Parathyroid adenoma (tissue), 2 donors: ENCODE data around the gene FIGNL1.

Source experiments
- H2AFZ ChIP-seq: fragments of 300-600 bp; sonication (generic); one replicate; pipeline ENCODE4 v1.7.0; 2017; ENCODE audit warnings: antibody characterized with exemption, mild to moderate bottlenecking
- H3K27ac ChIP-seq: fragments of 300-600 bp; sonication (generic); one replicate; pipeline ENCODE4 v1.7.0; 2017
- H3K27me3 ChIP-seq: fragments of 300-600 bp; sonication (generic); one replicate; pipeline ENCODE4 v1.7.0; 2017; ENCODE audit warnings: low read length; ENCODE audit not compliant: control insufficient read depth, insufficient read depth
- H3K36me3 ChIP-seq: fragments of 300-600 bp; sonication (generic); one replicate; pipeline ENCODE4 v1.7.0; 2017; ENCODE audit warnings: low read length; ENCODE audit not compliant: control insufficient read depth, insufficient read depth
- H3K4me1 ChIP-seq: fragments of 300-600 bp; sonication (generic); one replicate; pipeline ENCODE4 v1.7.0; 2017; ENCODE audit warnings: control low read depth
- H3K4me2 ChIP-seq: fragments of 300-600 bp; sonication (generic); one replicate; pipeline ENCODE4 v1.7.0; 2017; ENCODE audit warnings: low read length
- H3K4me3 ChIP-seq: fragments of 300-600 bp; sonication (generic); one replicate; pipeline ENCODE4 v1.7.0; 2017; ENCODE audit warnings: low read depth, low read length
- H3K79me2 ChIP-seq: fragments of 300-600 bp; sonication (generic); one replicate; pipeline ENCODE4 v1.7.0; 2017; ENCODE audit warnings: control low read depth
- H3K9ac ChIP-seq: fragments of 300-600 bp; sonication (generic); one replicate; pipeline ENCODE4 v1.7.0; 2017; ENCODE audit warnings: mild to moderate bottlenecking
- H3K9me3 ChIP-seq: fragments of 300-600 bp; sonication (generic); one replicate; pipeline ENCODE4 v1.7.0; 2017; ENCODE audit warnings: low read length; ENCODE audit not compliant: control insufficient read depth
- CTCF ChIP-seq: fragments of 300-600 bp; sonication (generic); IDR thresholded peaks from one replicate; pipeline ENCODE4 v1.7.0; 2017; ENCODE audit warnings: antibody characterized with exemption, mild to moderate bottlenecking
- donor health status: primary hyperparathyroidism.

Gene FIGNL1

GRCh38 chr7:50473531-50473930, 23.4 kb upstream of the FIGNL1 start:
- no peaks in the 10 kb centered on the region for H3K36me3 ChIP-seq
- no peaks in the 10 kb centered on the region for H3K27me3 ChIP-seq
- no peak overlapping the region for H3K9ac ChIP-seq
- no peak for TF ChIP-seq CTCF
- H3K79me2 ChIP-seq: no peaks in the 10 kb centered on the region
- peaks cover 26% of the 10 kb centered on the region for H3K4me1 ChIP-seq
- H3K4me2 ChIP-seq: no peak overlapping the region
- H2AFZ ChIP-seq: no peak overlapping the region
- no peak overlapping the region for H3K4me3 ChIP-seq
- H3K9me3 ChIP-seq: no peaks in the 10 kb centered on the region
- peak overlapping the region; percentile 85 for H3K27ac ChIP-seq

- Histone ChIP-seq H3K9me3 (no peaks in the 10 kb centered on the region), H3K36me3 (no peaks in the 10 kb centered on the region), H3K27ac (no peak overlapping the region), H3K27me3 (no peaks in the 10 kb centered on the region), H3K4me2 (no peak overlapping the region), H3K4me3 (no peak overlapping the region), H2AFZ (no peak overlapping the region), H3K9ac (no peak overlapping the region), H3K79me2 (no peaks in the 10 kb centered on the region), H3K4me1 (peaks cover 33% of the 10 kb centered on the region)
- no peak for TF ChIP-seq CTCF
Observed at GRCh38 chr7:50472427-50472826, 22.3 kb upstream of the FIGNL1 start.

- H3K4me3 ChIP-seq: no peak overlapping the region
- no peak overlapping the region for H3K9ac ChIP-seq
- peaks cover 33% of the 10 kb centered on the region for H3K4me1 ChIP-seq
- no peaks in the 10 kb centered on the region for H3K79me2 ChIP-seq
- no peak for TF ChIP-seq CTCF
- H3K4me2 ChIP-seq: no peak overlapping the region
- no peaks in the 10 kb centered on the region for H3K36me3 ChIP-seq
- H3K27ac ChIP-seq: no peak overlapping the region
- H3K9me3 ChIP-seq: no peaks in the 10 kb centered on the region
- H3K27me3 ChIP-seq: no peaks in the 10 kb centered on the region
- no peak overlapping the region for H2AFZ ChIP-seq
Observed at GRCh38 chr7:50471970-50472369, 21.8 kb upstream of the FIGNL1 start.

- Histone ChIP-seq H3K9me3 (no peaks in the 10 kb centered on the region), H3K36me3 (no peaks in the 10 kb centered on the region), H3K27ac (no peak overlapping the region), H2AFZ (no peak overlapping the region), H3K79me2 (no peaks in the 10 kb centered on the region), H3K27me3 (no peaks in the 10 kb centered on the region), H3K4me1 (peaks cover 24% of the 10 kb centered on the region), H3K4me2 (no peak overlapping the region), H3K9ac (no peak overlapping the region), H3K4me3 (no peak overlapping the region)
- TF ChIP-seq CTCF: no peak
Observed at GRCh38 chr7:50470250-50471163, 20.4 kb upstream of the FIGNL1 start.

- TF ChIP-seq CTCF: no peak
- no peak overlapping the region for H2AFZ ChIP-seq
Observed at GRCh38 chr7:50469181-50469580, 19.0 kb upstream of the FIGNL1 start.

More at GRCh38 chr7:50469181-50469580, 19.0 kb upstream of the FIGNL1 start:
- Histone ChIP-seq H3K79me2 (no peaks in the 10 kb centered on the region), H3K9ac (no peak overlapping the region), H3K4me1 (peaks cover 17% of the 10 kb centered on the region), H3K36me3 (no peaks in the 10 kb centered on the region), H3K4me2 (no peak overlapping the region), H3K27ac (no peak overlapping the region), H3K4me3 (no peak overlapping the region), H3K27me3 (no peaks in the 10 kb centered on the region), H3K9me3 (no peaks in the 10 kb centered on the region)
